ENCODE measurements around the gene WDFY4.

The WDFY4 gene

DNA sequence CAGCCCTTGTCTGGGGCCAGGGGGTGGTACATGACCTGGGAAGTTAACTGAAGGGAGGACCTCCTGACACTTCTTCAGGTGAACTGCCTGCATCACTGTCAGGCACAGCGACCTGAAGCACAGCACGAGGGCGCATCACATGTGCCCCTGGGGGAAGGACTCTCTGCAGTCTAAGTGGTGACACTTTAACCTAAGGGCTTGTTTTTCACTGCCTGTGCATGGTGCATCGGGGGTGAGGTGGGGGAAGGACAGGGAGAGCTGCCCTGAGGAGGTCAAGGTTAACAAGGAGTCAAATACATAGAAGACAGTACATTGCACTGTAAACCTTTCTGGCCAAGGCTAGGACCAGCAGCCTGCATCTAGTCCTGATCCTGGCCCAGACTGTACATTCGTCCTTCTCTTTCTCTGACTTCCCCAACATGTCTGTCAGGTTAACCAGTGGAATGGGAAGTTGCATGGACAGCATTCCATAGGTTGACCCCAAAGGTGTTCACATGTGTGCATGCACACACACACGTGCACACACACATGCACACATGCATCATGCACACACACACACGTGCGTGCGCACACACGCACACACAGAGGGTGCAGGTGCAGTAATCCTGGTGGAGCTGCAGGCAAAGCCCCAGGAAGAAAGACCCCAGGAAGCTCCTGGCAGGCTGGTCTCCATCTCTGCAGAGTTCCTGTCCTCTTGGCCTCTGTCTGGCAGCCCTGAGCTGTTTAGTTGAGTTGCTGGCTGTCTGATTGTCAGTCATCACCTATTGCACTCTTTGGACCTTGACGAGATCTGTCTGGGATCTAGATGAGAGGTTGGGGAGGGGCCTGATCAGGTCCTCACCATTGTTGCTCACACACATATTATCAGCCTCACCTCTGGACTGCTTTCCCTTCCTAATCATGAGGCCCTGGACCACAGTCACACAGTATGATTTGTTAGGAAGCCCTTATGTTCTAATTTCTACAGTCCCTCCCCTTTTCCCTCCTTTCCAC lies 37.8 kb downstream of the WDFY4 start:
- DNase-seq: no peak

DNA sequence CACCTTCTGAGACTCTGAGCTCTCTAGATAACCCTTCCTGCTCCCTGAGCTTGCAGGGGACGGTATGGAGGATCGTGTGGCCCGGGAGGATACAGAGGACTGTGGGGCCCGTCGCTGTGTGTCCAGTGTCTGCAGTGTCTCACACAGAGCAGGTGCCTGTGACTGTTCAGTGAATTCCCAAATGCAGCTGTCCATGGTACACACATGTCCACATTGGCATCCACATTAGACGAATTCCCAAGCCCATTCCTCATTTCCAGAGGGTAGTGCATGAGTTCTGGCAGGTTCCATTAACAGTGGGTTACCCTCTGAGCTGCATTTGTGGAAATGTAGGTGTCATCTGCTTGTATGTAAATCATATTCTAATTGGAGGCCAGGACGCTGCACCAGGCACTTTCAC lies 39.5 kb downstream of the WDFY4 start:
- DNase-seq: no peak

DNA sequence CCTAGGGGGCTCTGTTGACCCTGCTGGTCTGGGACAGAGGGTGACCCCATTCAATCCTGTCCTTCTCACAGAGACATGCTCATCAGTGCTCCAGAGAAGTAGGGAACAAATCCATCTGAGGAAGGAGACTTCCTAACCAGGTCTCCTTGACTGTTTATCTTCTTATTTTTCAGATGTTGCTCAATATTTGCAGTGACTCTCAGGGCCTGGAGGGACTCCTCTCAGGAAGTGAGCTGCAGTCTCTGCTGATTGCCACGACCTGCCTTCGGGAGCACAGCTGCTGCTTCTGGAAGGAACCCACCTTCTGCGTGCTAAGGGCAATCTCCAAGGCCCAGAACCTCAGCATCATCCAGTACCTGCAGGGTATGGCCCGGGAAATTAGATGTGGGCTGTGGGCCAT lies 41.0 kb downstream of the WDFY4 start:
- no peak for DNase-seq

DNA sequence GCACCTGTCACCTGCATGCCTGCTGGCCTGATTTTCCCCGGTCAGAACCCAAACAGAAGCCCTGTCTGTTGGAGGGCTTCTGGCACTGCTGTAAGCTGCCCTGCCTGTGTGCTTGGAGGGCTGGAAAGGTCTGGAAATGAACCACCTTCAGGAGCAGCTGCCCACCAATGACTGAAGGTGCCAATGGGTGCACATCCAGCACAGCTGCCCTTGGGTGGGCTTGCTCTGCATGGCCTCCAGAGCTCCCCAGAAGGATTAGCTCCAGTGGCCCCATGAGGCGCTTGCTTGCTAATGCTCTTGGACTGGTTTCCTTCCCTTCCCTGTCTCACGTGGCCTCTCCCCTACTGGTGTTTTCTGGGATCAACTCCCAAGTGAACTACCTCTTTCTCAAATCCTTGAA lies 43.2 kb downstream of the WDFY4 start:
- DNase-seq: no peak

DNA sequence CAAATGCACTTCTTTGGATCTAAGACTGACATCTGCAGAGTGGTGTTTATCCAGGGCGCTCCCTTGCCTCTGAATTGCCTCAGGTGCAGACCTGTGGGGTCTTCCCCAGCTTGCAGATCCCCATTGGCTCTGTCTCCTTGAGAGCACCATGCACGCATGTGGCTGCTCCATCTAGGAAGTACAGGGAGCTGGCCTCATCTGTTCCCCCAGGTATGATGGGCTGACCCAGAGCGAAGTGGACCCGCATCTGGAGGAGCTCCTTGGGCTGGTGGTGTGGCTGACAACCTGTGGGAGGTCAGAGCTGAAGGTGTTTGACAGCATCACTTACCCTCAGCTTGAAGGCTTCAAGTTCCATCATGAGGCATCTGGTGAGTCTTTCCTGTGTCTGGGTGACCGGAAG lies 44.5 kb downstream of the WDFY4 start:
- DNase-seq: no peak

DNA sequence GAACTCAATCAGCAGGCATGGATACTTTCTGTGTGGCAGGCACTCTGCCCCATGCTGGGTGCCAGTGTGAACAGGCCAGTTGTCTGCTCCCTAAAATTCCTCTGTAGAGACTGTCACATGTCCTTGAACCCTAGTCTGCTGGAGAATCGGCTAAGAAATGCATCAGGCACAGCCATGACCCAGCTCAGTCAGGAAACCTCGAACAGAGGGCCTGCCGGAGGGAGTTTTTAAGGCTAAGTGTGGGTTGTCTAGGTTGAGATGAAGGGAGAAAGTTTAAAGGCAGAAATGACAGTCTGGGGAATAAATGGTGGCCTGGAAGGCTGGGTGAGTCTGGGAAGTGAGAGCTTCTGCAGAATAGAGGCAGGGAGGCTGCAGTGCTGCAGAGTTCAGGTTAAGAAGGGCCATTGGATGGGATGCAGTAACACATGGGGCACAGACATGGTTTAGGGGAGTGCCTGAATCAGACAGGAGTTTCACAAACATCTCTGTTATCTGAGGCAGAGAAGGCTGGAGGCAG lies 45.3 kb downstream of the WDFY4 start:
- no peak for DNase-seq

DNA sequence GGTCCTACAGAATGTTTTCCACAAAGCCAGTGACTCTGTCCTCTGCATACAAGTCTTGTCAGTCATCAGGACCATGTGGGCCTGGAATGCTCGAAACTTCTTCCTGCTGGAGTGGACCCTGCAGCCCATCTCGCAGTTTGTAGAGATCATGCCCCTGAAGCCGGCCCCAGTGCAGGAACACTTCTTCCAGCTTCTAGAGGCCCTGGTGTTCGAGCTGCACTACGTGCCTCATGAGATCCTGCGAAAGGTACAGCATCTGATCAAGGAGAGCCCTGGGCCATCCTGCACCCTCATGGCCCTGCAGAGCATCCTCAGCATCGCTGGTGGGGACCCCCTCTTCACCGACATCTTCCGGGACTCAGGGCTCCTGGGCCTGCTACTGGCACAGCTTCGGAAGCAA lies 46.5 kb downstream of the WDFY4 start:
- no peak for DNase-seq

DNA sequence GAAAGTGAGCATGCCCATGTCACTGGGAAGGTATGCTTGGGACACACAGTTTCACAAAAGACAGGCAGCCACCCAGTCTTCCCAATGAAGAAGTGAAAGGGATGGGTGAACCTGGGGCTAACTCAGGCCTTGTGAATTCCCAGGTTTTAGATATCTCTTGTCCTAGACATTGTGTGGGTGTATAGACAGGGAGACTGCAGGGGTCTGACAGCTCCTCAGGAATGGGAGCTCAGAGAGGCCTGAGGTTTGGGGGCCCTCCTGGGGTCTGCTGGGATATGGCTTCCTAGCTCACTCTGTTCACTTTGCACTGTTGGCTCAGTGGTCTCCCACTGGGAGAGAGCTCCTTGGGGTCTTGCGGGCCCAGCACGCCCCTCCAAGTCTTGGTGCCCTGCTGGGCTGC lies 47.0 kb downstream of the WDFY4 start:
- DNase-seq: no peak

DNA sequence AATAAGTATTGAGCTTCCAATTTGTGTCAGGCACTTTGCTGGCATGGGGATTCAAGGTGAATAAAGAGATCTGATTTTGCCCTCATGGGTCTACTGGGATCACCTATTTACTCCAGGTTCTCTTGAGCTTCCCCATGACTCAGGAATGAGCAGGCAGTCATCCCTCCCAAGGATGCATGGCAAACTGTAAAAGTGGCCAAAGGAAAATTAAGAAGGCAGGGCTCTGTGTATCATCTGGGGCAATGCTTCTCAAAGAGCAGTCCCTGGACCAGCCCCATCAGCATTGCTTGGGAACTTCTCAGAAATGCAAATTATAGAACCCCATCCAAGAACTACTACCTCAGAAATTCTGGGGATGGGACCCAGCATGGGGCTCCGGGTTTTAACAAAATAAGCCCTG lies 48.7 kb downstream of the WDFY4 start:
- DNase-seq: no peak

DNA sequence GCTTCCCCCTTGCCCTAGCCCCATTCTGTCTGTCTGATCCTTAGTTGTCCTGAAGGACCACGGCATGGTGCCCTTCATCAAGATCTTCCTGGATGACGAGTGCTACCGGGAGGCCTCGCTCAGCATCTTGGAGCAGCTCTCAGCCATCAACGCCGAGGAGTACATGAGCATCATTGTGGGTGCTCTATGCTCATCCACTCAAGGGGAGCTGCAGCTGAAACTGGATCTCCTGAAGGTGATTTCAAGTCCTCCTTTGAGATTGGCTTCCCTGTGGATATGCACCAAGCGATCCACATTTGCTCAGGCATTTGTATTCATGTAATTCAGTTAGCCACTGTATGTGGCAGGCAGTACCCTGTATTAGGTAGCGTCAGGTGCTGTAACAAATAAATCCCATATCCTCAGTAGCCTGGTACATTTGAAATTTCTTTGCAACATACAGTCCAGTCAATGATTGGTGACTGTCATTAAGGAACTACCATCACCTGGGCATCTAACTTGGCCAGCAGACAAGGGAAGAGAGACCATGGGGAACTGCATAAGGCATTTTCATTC lies 51.2 kb downstream of the WDFY4 start:
- no peak for DNase-seq

DNA sequence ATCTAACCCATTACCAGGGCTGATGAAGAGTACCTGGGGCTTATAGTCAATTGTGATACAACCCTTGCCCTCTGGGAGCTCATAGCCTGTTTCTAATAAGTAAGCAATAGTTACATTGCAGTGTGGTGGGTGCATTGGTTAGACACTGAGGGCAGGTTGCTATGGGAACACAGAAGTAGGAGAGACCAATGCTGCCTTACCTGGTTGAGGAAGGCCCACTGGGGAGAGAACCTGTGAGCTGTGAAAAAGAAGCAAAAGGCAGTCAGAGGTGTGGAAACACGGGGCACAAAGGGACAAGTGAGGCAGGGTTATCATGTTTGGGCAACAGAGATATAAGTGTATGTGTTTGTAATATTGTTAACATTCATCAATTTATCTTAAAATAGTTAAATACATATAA lies 51.9 kb downstream of the WDFY4 start:
- no peak for DNase-seq

DNA sequence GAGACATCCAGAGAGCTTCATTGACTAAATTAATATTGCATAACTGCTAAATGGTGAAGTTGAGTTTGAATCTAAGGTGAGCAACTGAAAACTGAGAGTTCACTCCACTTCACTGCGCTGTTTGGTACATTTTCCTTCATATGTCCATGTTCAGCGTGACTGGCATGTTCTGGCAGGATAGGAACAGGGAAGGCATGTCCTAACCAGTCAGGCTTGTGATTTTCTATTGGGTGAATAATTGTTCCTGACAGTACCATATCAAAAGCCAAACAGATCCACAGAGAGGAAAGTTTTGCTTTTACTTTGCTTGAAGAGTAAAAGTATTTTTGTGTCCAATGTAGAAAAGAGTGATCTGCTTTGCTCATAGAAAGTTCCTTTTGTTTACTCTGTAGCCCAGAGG lies 53.2 kb downstream of the WDFY4 start:
- DNase-seq: no peak

DNA sequence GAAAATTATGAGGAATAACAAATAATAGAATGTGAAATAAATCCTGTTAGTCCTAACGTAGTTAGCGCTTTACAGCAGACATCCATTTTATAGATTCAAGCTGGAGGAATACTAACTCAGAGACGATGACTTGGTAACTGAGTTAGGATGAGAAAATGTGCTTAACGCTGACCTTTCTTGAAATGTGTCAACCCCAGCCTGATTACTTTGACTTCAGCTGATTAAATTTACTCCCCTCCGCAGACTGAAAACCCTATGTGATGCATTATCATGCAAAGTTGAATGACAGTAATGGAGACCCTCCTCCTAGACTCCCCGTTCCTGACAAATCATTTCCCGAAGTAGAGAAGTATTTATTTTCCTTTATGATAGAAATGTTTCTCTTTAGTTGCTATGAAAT lies 54.5 kb downstream of the WDFY4 start:
- DNase-seq: no peak

DNA sequence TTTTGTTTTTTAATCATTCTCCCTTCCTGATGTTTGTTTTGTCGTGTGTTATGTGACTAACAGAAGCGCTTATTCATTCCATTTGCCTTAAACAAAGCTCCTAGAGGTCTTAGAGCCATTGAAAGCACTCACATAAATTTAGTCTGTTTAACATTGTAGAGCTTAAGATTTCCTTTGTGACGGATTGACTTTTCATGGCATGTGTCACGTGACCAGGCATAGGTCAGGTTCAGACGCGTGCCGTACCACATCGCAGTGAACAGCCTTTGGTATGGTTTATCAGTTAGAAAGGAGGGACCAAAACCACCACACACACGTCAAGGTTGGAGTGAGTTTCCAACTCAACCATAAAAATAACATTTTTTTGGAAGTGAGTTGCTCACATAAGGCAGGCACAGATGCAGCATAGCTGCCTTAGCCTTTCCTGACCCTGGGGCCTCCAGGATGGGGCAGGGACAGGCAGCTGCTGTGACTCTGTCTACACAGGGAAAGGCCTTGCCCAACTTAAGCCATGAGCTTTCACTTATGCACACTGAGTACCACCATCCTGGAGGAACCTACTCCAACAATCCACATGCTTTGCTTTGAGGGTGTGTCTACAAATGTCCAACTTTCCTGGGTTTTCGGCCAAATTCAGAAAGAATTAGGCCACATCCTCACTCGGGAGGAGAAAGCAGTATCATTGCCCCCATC lies 55.5 kb downstream of the WDFY4 start:
- DNase-seq: no peak

DNA sequence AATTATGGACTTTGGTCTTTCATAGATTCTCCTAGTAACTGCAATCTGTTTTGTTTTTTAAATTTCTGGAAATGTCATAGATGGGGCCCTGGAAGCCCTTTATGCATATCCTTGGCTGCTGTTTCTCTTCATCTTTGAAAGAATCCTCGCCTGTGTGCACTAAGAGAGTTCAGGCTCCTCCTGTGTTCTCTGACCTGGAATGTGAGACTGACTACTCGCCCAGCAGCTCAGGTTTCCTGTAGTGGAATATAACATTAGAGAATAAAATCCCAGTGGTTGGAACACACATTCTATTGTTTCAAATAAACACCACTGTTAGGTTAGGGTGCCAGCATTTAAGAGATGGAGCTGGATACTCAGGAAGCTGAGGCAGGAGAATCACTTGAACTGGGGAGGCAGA lies 56.3 kb downstream of the WDFY4 start:
- DNase-seq: no peak

DNA sequence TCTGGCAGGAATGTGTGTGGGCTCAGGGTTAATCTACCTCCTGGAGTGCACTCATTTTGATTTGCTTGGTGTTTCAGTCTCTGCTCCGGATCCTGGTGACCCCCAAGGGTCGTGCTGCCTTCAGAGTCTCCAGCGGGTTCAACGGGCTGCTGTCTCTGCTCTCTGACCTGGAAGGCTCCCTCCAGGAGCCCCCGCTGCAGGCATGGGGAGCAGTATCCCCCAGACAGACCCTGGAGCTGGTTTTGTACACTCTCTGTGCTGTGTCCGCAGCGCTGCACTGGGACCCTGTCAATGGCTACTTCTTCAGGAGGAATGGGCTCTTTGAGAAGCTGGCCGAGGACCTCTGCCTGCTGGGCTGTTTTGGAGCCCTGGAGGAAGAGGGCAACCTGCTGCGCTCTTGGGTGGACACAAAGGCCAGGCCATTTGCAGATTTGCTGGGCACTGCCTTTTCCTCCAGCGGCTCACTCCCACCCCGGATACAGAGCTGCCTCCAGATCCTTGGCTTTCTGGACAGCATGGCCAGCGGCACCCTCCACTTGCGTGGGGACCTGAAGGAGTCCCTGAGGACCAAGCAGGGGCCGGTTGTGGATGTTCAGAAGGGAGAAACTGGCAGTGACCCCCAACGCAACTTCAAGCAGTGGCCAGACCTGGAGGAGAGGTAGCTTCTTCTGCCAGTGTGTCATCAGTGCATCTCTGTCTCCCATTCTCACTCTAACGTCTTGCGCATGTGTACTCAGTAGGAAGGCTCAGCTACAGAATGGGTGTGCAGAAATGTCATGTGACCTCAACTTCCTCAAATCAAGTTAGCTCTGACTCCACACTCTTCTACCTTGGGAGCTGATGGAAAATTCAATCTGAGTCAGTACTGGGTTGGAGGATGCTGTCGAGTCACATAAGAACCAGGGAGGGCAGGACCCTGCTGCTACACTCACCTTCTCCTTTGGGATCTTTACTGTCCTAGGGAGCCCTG lies 58.5 kb downstream of the WDFY4 start:
- no peak for DNase-seq

DNA sequence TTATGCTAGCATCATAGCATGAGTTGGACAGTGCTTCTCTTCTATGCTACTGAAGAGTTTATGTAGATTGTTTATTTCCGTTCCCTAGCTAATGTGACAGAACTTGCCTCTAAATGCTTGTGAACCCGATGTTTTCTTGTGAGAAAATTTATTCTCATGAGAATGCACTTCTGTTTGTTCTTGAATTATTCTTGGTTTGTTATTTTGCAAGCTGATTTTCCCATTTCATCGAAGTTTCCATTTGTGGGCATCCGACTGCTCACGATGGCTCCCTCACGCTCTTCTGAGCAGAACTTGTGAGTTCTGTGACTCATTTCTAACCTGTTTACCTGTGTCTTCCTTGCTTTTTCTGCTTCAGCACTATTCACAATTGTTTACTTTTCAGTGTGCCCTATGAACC lies 59.9 kb downstream of the WDFY4 start:
- DNase-seq: no peak

DNA sequence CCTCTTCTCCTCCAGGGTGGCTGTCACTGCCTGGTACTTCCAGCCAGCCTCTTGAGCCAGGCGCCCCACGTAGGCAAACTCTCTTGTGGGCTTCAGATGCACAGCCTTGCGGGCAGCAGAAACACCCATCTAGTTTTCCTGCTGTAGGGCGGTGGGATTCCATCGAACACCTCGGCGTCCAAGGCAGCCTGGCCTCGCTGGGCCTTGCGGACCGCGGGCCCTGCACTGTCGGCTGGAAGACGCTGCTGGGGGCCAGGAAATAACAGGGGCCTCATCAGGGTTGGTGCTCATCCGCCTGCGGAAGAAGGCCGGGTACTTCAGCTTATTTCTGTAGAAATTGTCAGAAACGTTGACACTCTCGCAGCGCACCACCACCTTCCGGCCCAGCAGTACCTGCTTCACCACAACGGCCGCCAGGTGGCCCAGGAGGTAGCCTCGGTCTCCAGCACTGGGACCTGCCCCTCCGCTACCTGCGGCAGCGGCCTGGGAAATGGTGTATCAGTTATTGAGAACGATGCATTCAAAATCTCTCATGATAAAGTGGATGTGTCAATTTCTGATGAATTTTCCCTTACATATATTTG lies 61.1 kb downstream of the WDFY4 start:
- DNase-seq: no peak

DNA sequence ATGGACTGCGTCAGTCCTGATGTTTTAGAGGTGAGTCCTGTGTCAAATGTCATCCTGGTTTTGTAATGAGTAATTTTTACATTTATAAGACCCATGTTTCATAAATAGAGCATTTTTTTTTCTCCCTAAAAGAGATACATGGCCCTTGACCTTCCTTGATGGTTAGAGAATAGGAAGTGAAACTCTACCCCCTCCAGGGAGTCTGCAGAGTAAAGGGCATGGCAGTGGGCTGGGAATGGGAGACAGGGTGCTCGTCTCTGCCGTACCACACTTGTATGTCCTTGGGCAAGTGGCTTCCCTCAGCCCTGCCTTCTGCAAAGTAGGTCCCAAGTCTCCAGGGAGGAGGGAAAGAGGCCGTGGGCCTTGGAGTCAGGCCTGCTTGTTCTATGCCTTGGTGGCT lies 63.9 kb downstream of the WDFY4 start:
- DNase-seq: no peak

DNA sequence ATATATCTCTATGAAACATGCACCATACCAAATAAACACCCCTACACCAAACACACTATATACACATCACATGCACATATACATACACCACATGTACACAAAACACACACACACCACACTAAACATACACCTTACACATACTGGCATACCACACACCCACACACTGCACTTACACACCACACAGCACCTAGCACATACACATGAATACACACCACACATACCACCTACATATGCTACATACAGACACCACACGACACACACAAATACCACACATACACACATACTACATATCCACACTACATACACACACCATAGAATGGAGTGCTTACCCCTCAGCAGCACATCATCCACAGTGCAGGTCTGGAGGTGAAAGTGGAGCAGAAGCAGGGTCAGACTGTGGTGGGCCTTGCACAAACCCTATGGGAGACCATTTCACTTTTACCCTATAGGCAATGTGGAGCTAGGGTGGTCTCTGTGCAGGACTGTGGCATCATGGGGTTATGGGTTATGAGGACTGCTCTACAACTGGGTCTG lies 64.6 kb downstream of the WDFY4 start:
- DNase-seq: no peak

DNA sequence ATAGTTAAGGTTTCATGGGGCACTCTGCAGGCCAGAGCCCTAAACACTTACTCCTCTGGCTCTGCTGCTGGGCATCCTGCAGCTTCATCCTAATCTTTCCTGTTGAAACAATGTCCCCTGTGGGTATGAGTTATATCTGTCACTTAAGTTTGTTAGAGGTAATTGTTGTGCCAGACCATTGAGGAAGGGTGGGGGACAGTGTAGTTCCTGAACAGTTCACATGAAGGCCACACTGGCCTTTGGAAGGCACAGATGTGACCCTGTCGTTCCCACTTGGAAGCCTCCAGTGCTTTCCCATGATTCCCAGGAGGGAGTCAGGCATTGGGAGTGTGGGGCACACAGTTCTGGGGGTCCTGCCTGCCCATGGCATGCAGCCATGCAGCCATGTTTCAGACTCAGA lies 65.3 kb downstream of the WDFY4 start:
- no peak for DNase-seq

DNA sequence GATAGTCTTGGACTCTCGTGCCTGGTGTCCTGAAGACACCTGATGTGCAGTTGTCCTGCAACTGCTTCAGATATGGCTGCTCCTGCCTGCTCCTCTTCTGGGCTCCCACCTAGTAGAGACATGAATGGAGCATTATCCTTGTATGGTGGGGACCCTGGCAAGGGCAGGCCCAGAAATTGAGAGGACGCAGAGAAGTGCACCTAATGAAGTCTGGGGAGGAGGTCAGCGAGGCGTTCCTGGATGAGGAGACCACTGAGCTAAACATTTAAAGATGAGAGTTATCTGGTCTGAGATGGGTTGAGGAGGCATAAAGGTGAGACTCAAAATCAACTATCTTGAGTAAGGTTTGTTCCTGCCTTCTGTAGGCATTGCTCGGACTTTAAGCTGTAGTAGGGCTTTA lies 66.3 kb downstream of the WDFY4 start:
- no peak for DNase-seq

All from activated CD4-positive, alpha-beta T cell treated with anti-CD3 and anti-CD28 coated beads, Interleukin-2, amount 50 U/mL, for 1 hour (primary cell).